Kidney tubule cell (primary cell): Measurements from ENCODE around the gene ZNF582.
"Not testable (repeated sequence)": the region's sequence is repeated elsewhere in the genome, so short reads cannot be mapped to it uniquely, and the experiment has no call there.

Experiments used
- DNase-seq: peaks from one replicate; pipeline ENCODE4 v3.0.0-alpha.2; 2018; ENCODE audit warnings: low spot score

The ZNF582 gene

DNA sequence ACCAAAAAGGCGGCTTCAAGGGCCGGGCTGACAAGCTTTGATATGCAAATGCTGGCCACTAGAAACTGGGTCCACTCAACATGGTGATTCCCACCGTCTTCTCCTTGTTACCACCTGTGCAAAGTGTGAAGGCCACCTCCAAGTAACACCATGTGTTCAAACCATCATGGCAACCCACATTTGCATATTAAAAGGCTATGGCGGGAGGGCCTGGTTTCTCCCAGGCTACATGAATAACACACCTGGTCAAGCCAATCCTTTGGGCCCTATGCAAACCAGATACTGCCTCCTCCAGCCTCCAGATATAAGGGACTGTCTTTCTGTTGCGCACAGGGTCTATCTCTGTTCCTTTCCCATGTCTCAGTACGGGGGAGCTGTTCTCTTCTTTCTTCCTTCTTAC is 42.1 kb downstream of the ZNF582 start:
- no peak for DNase-seq

DNA sequence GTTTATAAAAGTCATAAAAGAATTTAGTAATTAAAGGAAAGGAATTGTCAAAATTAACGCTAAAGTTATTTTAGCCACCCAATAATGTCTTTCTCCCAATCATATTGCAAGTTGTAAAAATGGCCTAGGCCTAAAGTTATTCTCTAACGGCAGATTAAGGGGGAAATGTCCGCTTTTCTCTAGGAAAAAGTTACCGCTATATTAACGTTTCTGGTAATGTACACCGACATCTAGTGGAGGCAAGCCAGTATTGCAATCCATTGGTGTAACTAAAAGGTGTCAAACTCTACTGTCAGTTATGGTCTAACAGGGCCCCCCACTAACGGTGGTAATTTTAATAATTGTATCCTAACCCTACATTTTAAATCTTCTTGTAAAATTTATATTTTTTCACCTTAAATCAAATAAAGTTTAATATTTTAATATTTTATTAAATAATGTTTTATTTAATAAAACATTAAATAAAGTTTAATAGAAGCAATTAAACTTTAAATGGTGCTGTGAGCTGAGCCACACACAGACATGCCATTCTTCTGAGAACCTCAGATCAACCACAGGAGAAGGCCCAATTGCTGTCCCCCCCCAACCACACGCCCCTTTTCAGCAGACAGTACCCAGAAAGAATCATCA is 42.8 kb downstream of the ZNF582 start:
- DNase-seq: peak; percentile 46

DNA sequence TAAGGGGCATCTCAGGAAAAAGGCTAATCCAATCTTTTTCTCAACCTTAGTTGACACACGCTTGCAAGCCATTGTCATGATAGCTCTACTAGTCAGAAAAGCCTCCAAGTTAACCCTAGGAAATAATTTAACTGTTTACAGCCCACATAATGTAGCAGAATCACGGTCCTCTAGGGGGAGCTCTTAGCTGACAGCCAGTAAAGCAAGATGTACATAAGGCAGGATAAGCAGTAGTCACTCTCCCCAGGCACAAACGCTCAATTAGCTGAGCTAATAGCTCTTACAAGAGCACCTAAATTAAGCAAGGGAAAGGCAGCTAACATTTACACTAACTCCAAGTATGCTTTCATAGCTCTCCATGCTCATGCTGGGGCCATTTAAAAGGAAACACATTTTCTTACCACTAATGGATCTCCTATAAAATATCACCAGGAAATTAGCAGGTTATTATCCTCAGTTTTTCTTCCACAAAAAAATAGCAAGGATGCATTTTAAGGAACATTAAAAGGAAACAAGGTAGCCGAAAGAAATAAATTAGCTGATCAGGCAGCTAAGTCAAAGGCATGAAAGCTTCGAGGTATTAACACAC is 45.0 kb downstream of the ZNF582 start:
- no peak for DNase-seq

DNA sequence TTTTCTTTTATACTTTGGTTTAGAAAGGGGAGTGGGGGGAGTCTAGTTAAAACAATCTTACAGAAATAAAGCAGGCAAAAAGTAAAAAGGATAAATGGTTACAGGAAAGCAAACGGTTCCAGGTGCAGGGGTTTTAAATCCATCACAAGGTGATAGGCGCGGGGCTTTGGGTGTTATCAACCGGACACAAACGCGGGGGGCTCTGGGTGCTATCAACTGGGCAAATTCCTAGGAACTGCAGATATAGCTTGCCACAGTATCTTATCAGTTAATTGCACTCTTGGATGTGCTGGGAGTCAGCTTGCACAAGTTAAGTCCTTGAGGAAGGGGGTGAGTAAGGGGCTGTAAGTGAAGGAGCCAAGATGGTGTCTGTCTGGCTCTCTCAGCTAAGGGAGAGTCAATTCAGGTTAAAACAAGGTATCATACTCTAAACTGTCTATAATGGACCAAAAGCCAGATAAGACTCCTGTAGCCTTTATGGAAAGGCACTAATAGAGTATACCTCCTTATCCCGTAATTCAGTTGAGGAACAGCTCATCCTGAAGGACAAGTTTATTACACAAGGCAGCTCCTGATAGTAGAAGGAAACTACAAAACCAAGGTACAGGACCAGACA is 46.1 kb downstream of the ZNF582 start:
- no peak for DNase-seq

DNA sequence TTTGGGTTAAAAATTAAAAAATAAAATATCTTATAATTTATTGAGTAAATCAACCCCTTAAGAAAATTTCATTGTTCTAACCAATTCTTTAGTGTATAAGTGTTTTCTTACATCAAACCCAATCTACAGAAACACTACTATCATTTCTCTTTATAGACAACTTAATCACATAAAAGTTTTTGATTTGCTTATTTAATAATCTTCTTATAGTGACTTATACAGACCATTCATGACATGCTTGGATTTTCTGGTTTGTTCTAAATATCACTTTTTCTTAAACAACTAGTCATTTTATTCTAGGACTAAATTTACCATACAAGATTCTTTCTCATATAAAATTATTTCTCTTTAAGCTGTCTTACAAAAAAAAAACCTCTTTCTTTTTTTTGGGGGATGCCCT is 51.4 kb downstream of the ZNF582 start:
- no peak for DNase-seq

DNA sequence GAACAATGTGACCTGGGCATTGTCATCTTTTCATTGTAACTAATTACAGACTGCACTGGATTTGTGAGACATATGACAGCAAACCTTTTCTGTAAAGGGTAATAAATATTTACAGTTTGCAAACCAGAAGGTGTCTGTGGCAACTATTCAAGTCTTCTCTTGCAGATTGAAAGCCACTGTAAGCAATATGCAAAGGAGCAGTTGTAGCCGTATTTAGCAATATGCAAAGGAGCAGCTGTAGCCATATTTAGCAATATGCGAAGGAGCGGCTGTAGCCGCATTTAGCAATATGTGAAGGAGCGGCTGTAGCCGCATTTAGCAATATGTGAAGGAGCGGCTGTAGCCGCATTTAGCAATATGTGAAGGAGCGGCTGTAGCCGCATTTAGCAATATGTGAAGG is 54.3 kb downstream of the ZNF582 start:
- not testable (repeated sequence) for DNase-seq

DNA sequence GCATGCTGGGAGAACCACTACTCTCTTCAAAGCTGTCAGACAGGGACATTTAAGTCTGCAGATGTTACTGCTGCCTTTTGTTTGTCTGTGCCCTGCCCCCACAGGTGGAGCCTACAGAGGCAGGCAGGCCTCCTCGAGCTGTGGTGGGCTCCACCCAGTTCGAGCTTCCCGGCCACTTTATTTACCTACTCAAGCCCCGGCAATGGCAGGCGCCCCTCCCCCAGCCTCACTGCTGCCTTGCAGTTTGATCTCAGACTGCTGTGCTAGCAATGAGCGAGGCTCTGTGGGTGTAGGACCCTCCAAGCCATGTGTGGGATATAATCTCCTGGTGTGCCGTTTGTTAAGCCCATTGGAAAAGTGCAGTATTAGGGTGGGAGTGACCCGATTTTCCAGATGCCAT is 56.3 kb downstream of the ZNF582 start:
- not testable (repeated sequence) for DNase-seq

DNA sequence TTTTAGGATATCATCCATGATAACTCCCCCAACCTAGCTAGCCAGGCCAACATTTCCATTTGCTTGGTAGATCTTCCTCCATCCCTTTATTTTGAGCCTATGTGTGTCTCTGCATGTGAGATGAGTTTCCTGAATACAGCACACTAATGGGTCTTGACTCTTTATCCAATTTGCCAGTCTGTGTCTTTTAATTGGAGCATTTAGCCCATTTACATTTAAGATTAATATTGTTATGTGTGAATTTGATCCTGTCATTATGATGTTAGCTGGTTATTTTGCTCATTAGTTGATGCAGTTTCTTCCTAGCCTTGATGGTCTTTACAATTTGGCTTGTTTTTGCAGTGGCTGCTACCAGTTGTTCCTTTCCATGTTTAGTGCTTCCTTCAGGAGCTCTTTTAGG is 58.0 kb downstream of the ZNF582 start:
- DNase-seq: not testable (repeated sequence)

DNA sequence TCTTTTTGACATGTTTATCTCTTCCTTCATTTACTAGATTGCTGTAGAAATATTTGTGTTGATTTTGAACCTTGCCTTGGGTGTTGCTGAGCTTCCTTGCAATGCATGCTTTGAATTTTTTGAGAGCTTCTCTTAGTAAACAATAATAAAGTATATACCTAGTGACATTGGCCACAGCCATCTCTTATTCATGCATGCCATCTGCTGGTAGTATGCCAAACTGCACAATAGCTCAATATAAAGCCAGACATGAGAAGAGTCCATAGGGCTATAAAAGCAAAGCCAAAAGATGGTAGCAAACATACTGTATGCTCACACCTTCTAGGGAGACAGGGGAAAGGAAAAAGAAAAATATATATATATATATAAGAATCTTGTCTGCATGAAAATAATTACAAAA is 59.8 kb downstream of the ZNF582 start:
- DNase-seq: peak; percentile 69
